Measurements from ENCODE around the gene SH3RF1.

The SH3RF1 gene

DNA sequence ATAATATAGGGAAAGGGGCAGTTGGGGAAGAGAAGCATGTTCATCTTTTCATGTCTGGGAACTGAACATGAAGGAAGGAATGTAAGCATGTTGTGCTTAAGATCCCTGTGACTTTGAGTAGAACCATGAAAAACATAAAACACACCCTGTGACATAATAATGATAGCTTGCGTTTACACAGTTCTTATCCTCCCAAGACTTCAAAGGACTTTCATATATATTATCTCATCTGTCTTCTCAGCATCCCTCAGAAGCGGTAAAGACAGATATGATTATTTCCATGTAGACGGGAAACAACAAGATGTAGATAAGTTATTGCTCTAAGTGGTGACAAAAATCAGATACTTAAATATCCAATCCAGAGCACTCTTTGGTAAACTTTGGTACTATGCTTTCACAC lies 3.3 kb upstream of the SH3RF1 start:
- no peak for DNase-seq

DNA sequence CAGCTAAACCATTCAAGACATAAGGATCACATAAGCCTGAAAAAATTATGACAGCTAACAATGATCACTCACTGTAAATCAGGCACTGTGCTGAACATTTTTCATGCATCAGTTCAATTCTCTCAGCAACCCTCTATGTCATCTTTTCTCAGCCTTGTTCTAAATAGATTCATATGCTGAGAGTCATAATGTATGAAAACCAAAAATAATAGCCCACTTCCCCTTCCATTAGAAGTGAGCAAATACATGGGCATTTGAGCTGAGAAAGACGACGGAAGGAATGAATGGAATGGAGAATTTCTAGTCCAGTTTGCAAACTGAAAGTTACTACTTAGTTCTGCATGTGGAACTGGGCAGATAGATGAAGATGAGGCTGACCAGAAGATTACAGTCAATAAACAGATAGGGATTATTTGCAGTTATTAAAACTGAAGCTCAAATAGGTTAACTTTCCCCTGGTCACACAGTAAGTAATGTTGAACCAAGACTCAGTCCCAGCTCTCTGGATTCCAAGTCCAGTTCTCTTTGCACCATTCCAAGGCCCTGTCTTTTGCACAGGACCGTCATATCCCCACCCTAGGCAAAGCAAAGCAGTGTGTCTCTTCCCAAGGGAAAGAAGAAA lies 1.6 kb upstream of the SH3RF1 start:
- DNase-seq: no peak

DNA sequence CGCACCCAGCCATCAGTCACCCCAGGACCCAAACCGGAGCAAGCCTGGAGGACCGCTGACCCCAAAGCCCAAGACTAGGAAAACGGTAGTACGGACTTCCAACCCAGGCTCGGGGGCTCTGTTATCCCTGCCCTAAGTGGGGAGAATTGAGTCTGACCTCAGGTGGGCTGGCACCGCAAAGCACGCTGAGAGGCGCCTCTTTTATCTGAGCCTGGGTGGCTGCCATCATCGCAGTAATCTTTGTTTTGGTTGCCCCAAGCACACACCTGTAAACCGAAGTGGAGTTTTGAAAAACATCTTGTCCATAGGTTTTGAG lies 894 bp upstream of the SH3RF1 start:
- no peak for DNase-seq

DNA sequence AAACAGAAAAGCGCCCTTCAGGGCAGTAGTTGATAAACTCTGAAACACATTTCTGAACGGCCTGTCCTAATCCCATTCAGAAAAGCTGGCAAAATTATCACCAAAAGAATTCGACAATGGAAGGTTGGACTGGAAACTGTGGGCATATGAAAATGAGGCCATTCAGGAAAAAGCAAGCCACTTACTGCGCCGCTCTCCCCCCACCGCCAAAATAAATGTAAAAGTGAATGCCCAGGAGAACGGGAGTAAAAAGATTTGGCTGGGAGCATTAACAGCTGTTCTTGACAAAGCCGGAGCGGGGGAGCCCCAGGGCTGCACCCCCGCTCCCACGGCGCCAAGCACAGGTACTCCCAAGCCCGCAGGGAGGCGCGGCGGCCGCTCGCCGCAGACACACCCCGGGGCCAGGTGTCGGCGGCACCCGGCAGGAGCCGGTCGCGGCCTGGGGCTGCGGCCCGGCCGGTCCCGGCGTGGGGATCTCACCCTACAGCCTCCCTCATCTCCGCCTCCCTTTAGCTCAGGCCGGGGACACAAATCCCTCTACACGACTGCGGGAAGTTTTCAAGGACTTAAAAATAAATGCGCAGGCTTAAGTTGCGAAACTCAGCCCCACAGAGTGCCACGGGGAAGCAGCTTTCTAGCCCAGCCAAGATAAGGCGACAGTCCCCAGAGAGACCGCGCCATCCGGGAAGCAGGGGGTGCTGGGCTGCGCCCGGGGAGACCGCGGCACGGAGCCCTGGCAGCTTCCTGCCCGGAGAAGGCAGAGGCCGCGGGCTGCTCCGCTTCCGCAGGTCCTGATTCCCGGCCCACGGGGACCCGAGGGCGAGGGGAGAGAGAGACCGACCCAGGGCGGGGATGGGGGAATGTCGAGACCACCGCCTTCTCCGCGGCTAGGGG lies 593 bp downstream of the SH3RF1 start:
- no peak for DNase-seq

DNA sequence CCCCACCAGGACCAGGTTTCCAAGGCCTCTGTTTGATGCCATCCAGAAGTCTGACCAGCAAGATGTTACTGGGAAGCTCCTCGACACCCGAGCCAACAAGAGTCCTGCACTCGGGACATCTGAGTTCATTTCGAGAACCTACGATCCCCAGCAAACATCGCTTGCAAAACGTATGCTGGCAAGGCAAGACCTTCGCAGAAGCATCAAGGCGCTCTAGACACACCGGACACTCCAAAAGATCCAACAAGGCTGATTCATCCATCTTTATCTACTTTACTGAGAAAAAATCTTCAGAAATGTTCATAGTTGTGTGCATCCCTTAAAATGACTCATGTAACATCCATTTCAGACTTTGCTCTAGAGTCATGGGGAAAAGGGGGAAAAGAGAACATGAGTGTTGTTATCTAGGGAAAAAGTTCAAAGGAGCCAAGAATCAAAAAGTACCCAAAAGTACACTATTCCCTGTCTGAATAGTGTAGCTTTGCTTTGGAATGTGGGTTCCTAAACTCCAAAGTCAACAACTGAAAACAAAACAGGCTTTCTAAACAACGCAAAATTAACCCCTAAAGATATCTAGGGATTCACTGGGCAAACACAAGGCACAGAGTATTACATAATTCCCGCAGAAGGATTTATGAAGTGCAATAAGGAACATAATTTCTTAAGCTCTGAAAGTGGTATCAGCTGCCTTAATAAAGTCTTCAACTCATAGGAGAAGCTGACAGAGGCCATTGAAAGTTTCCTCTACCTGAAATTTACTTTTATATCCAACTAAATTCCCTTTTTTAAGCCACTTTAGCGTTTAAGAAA lies 1.6 kb downstream of the SH3RF1 start:
- no peak for DNase-seq

DNA sequence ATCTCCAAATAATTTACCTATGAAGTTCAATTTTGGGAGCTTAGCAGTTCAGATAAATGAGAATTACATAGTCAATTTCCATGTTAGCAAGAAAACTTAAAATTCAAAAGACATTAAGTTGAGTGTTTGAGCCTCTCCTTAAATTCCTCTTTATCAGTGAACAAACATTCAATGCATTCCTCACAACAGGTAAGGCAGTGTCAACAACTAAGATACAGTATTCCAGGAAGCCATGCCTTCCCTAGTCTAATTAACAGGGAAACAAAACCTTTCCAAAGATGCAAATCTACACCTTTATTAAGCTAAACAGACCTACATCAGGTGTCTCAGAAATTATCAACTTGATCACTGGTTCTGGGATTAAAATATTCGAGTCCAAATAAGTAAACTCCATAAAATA lies 3.7 kb downstream of the SH3RF1 start:
- no peak for DNase-seq

DNA sequence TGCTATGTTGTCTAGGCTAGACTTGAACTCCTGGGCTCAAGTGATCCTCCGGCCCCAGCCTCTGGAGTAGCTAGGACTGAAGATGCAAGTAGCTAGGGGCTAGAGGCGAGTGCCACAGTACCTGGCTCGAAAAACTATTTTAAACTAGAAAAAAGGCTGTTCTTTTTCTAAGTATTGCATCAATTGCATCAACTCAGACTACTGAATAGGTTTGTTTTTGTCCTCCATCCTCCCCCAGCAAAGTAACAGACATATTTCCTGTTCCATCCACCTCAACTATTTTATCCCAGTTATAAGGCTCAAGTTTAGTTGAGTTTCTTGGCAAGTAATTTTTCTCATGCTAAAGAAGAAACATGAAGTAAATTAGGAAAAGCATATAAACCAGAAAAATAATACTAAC lies 4.1 kb downstream of the SH3RF1 start:
- no peak for DNase-seq

DNA sequence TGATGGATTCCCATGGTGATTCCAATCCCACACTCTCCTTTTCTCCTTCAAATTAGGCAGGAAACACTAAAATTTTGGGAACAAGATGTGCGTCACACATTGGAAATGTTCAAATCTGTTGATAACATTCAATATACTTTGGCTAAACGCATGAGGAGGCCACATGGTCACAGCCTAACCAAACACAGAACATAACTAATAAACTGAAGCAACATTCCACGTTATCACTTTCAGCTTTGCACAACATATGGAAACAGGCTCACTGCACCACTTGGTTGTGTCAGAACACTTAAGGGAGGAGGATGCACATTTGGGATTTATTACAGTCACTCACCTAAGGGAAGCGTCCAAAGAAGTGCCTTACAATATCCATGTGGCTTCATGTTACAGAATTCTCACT lies 4.7 kb downstream of the SH3RF1 start:
- no peak for DNase-seq

DNA sequence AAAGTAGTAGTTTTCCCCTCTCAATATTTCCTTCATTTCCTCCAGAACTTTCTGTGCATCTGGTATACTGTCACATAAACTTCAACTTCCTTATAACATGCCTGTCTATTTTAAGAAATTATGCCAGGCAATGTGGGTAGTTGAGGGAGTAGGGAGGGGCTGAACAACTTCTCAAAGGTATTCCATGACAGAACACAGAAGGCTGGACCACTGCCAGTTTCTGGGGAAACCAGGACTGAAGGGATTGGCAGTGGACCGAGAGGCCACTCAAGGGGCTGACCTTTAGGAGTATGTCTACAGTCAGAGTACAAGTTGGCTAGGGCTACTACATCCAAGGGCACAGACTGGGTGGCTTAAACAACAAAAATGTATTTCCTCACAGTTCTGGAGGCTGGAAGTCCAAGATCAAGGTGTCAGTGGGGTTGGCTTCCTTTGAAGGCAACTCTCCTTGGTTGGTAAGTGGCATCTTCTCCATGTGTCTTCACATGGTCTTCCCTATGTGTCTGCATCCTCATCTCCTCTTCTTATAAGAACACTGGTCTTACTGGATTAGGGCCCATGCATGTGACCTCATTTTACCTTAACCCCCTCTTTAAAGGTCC lies 6.9 kb downstream of the SH3RF1 start:
- DNase-seq: no peak

DNA sequence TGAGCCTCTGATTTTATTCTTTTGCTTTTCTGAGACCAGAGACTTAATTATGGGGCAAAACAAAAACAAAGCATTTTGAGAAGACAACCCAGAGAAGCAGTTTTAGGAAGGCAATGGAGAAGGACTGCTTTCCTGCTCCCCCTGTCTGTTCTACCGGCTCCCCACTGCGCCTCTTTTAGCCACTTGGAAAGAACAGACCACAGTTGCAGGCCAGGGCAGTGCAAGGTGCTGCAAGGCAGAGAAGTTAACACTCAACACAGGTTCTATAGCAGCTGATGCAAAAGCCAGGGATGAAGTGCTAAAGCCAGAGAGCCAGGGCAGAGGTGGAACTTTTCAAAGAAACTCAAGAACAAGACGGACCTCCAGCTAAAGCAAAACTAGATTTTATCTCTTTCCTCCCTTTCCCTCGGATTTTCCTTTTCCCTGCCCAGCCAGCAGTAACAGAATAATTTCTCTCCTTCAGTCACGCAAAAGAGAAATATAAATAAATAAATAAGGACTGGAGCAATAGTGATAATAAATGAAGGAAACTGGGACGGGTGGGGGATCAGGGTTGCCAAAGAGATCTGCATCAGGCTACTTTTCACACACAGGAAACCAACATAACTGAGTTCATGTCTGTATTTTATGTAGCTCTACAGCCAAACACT lies 10.4 kb downstream of the SH3RF1 start:
- DNase-seq: no peak

DNA sequence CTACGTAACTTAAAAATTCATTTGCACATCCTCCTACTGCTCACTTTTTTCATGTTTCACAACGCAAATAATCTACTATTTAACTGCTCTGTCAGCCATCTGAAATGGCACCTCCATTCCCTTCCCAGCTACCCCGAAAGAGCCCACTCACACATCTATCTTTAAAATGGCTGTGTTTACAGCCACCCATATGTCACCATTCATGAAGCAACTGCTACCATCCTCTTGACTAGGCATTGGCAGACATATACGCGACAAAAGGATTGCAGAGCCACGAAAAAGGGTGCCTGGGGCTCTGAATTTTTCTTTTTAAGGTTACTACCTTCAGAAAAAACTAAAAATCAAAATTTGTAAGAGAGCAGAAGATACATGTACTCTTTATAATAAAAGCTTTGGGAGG lies 11.5 kb downstream of the SH3RF1 start:
- DNase-seq: no peak

DNA sequence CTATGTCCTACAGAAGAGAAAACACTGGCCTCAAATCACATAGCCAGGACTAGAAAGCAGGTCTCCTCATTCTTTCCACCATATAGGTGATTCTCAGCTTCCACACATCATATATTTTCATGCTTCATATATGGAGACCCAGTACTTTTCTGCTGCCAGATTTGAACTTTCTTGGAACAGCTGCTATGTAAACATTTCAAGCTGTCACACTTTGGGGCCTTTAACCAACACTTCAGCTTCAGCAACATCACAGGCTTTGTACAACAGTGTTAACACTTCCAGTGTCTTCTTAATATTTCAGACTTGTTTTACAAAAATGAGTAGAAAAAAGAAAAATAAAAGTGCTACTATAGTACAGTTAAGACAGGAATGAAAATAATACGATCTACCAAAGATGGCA lies 12.6 kb downstream of the SH3RF1 start:
- no peak for DNase-seq

DNA sequence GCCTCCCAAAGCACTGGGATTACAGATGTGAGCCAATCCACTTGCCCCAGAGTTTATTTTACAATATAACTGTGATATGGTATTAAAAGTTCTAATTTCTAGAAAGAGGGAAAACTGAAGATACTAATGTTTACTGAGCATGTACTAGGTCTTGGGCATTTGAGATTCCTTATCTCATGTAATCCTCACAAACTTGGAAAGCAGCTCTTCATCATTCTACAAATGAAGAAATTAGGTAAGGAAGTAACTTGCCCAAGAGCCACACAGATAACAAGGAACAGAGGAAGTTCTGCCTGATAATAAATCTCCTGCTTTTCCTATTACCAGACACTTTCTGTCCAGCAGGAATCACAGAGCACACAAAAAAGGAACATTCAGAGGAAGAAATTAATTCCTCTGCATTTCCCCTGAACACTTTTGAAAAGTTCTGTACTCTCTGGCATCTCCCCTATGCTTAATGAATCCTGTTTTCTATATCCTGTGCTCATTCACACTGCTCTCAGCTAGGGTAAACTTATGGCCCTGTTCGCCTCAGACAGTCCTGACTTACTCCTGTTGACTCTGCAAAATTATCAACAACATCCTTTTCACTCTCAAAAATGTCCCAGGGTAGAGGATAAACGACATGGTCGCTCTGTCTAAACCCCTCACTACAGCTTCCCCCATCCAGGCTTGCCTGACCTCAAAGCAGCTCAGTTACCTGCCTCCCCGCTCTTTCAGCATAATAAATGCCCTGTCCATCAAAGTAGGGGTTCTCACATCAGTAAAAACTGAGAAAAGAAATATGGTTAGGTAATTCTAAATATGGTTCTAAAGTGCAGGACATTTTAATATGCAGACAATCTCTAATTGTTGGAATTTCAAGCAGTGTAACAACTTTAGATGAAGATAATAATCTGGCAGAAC lies 13.6 kb downstream of the SH3RF1 start:
- DNase-seq: no peak

DNA sequence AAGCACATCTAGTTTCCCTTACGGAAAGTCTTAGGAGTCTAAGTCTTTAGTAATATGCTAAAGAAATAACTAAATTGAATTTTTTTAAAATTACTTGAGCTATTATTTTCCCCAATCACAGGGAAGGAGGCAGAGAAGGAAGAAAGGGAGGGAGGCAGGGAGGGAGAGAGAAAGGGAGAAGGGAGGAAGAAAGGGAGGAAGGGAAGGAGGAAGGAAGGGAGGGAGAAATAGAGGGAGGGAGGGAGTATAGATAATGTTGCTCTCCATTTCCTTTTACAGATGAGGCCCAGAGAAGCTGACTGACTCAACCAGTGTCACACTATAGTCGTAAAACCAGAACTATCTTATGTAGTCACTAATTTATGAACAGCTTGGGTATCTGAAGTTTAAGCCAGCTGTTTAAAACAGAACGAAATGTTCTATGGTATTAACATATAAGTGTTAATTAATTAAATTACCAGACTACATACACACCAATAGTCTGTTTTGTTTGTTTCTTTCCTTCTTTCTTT lies 14.6 kb downstream of the SH3RF1 start:
- no peak for DNase-seq

DNA sequence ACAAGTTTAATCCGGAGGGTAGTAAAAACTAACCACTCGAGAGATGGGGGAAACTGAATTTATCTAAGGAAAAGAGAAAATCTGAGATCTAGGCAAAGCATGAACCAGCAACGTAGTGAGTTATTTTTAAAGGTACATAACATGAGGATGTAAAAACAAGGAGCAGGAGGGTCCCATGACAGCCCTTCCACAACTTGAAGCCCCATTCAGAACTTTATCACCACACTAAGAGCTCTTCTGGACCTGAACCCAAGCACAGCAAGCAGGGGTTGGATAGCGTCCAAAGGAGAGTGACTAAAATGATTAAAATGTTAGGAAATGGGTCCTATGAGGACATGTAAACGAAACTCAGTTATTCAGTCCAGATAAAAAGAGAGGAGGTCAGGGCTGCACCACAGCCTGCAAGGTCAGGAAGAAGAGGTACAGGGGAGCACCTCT lies 16.2 kb downstream of the SH3RF1 start:
- no peak for DNase-seq

DNA sequence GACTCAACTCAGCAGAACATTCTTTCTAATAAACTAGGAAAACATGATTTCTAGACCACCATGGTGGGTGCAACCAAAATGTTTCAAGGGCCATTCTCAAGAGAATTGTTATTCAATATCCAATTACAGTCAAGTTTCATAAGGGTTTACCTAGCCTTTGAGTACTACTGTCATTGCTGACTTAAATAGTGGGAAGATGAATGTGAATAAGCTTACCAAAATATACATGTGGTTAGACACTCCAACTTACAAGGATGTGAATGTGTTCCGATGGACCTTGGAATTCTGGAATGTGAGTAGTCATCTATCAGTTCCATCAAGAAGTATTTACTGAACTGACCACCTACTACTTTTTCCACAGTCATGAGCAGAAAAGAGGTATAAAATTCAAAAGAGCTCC lies 16.9 kb downstream of the SH3RF1 start:
- DNase-seq: no peak

DNA sequence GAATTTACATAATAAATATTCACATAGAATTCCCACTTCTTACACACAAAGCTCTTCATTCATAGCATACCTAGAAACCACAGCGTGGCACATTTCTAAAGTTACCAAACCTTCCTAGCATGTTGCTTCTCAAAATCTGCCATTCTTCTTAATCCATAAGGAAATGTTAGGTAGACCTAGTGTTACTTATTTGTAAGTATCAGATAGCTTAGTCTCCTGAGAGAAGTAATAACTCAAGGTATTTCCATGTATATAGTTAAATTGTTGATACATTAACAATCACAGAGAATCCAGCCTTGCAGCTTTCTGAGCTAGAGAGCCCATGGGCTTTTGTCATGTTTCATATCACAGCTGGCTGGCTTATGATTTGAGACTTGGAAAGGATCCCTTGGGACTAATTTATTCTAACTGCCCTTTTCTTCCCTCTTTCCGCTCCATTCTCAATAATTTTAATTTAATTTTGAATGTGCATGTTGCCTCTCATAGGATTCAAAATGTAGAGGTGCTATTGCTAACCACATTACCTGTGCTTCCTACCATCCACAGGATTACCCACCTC lies 17.6 kb downstream of the SH3RF1 start:
- no peak for DNase-seq

DNA sequence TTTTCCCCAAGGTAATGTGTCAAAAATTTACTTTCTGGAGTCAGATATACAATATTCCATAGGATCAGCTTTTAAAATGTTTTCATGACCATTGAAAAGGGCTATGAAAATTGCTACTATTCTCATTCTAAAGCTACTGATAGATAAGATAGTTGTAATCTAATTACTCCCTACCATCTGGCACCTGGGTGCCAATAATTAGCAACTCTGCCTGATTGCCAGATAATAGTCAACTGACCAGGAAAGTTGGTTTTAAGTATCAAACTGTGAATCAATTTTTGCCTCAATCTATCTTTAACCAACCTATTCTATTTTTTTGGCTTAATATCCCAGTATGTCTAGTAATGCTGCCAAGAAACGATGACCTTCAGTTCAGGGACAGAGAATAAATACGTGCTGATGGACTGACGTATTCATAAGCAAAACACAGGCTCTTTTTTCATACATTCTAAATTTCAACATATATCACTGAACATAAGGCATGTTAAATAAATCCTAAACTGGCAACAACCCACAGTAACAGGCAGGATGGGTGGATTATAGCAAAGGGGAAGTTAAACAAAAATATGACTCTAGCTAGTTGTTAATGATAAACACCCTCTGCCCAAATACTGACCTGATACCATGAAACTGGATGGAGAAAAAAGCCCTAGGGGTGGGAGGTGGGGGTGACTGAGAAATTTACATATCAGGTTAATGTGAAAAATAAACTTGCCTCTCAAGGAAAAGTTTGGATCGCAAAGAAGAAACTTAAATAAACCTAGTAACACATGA lies 18.2 kb downstream of the SH3RF1 start:
- no peak for DNase-seq

DNA sequence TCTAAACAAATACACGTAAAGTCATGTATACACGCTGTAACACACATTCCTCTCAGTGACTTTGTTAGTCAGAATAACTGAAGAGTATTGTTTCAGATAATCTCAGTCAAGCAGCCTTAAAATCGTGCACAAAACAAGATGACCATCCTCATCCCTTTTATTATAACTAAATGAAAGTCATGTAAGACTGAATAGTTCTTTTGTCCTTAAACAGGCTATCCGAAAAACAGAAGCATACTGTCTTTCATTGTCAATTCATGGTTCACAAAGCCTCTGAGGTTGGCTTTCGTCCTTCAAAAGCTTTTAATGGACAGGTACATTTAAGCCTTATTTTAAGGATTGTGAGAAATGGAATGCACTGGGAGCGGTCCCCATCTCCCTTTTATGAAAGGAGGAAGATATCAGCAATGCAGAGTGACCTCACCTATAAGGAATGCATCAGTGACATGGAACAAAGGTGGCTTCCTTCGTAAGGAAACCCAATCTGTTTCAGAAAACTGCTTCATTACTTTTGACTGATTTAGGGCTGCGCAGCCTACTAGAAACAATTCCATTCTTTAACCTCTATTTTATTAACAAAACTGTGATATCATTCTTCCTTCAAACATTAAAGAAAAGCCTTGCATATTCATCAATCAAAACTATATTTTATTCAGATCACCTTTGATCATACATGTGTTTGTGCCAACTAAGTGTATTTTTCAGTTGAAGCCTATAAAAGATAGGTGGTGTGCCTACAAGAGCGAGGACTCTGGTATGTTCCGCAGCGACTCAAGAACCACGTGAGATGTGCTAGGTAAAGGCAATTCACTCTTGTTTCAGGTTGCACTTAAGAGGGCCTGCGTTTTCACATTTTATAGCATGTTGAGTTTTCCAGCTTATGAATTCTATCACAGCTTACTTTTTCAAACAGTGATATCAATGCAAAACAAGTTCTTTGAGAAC lies 19.2 kb downstream of the SH3RF1 start:
- DNase-seq: no peak

Data from activated naive CD4-positive, alpha-beta T cell treated with anti-CD3 and anti-CD28 coated beads, Interleukin-2, amount 50 U/mL, for 16 hours (primary cell).